Activated T-helper 2 cell treated with anti-CD3 and anti-CD28 coated beads, Interferon-gamma antibody, Interleukin-2, Interleukin-4, amounts not matched to agents 10 μg/mL and 5 μg/mL and 100 μg/mL, durations not matched to agents 14 hours and 24 hours and 36 hours (primary cell): Measurements from ENCODE around the gene UTS2B. TPM values are rescaled to one million over a fixed set of nuclear protein-coding genes. Genes with fewer than 3 reads are reported as not detected.

Experiments used
- DNase-seq: peaks from one replicate; pipeline ENCODE4 v3.0.0; 2021; ENCODE audit warnings: low spot score
- H3K27ac Mint-ChIP-seq: one replicate; pipeline ENCODE4 v1.8.0; 2021; ENCODE audit warnings: mixed read lengths
- H3K27me3 Mint-ChIP-seq: one replicate; pipeline ENCODE4 v1.8.0; 2021; ENCODE audit warnings: low read depth, mixed read lengths
- H3K36me3 Mint-ChIP-seq: one replicate; pipeline ENCODE4 v1.8.0; 2021; ENCODE audit warnings: low read depth, mixed read lengths
- H3K4me1 Mint-ChIP-seq: one replicate; pipeline ENCODE4 v1.8.0; 2021; ENCODE audit warnings: low read depth, mixed read lengths
- H3K4me3 Mint-ChIP-seq: one replicate; pipeline ENCODE4 v1.8.0; 2021; ENCODE audit warnings: low read depth, mild to moderate bottlenecking, moderate library complexity, mixed read lengths
- H3K9me3 Mint-ChIP-seq: one replicate; pipeline ENCODE4 v1.8.0; 2021; ENCODE audit warnings: mixed read lengths
- intact Hi-C: fragments of 100-400 bp; cut with micrococcal nuclease; formaldehyde crosslinking; loops from one replicate; pipeline ENCODE4 v1.15.1; 2023
- total RNA-seq: library from RNA; stranded (reverse); gene quantifications from 2 replicates; pipeline ENCODE4 v1.2.3, GENCODE V29; 2022

UTS2B gene
- total RNA-seq, 1 donor from 2014 or later: 0.37 TPM

GRCh38 chr3:191328962-191329653 lies 1.2 kb downstream of the UTS2B start, which contains the start of gene CCDC50:
TSS of gene CCDC50 (plus strand) at chr3:191329394. CDS start at chr3:191329675, 281 bp downstream.
- intact Hi-C loops: loop anchor here (1.0 kb wide), 1 partner anchor 8 kb away; no protein-coding TSS in a partner anchor
- Mint-ChIP-seq H3K36me3 (peaks cover 3% of the 10 kb centered on the region), H3K27me3 (peaks cover 15% of the 10 kb centered on the region), H3K27ac (peak within 1 kb of the TSS; percentile 80), H3K4me3 (peak within 1 kb of the TSS; percentile 82), H3K9me3 (no peaks in the 10 kb centered on the region), H3K4me1 (peaks cover 31% of the 10 kb centered on the region)
- DNase-seq: peak; percentile 48

GRCh38 chr3:191328383-191328961 lies 1.9 kb downstream of the UTS2B start:
- no peaks in the 10 kb centered on the region for H3K9me3 Mint-ChIP-seq
- peaks cover 28% of the 10 kb centered on the region for H3K4me1 Mint-ChIP-seq
- H3K27ac Mint-ChIP-seq: peak overlapping the region; percentile 80
- DNase-seq: no peak
- intact Hi-C loops: no loop called here
- H3K27me3 Mint-ChIP-seq: peaks cover 15% of the 10 kb centered on the region
- H3K36me3 Mint-ChIP-seq: peaks cover 3% of the 10 kb centered on the region
- H3K4me3 Mint-ChIP-seq: peak overlapping the region; percentile 63

GRCh38 chr3:191327526-191327925 lies 2.8 kb downstream of the UTS2B start:
- no peak for DNase-seq
- Mint-ChIP-seq H3K27me3 (peaks cover 11% of the 10 kb centered on the region), H3K27ac (no peak overlapping the region), H3K4me3 (no peak overlapping the region), H3K4me1 (peaks cover 23% of the 10 kb centered on the region), H3K9me3 (no peaks in the 10 kb centered on the region), H3K36me3 (peaks cover 3% of the 10 kb centered on the region)
- intact Hi-C loops: no loop called here

- Mint-ChIP-seq H3K4me3 (no peak overlapping the region), H3K27ac (no peak overlapping the region), H3K27me3 (peaks cover 17% of the 10 kb centered on the region), H3K36me3 (no peaks in the 10 kb centered on the region), H3K4me1 (peaks cover 8% of the 10 kb centered on the region), H3K9me3 (no peaks in the 10 kb centered on the region)
- intact Hi-C loops: no loop called here
- no peak for DNase-seq
These were observed 5.4 kb downstream of the UTS2B start for GRCh38 chr3:191324936-191325335.

GRCh38 chr3:191321019-191321767 lies 9.1 kb downstream of the UTS2B start:
- no peak for DNase-seq
- H3K4me1 Mint-ChIP-seq: no peaks in the 10 kb centered on the region
- H3K9me3 Mint-ChIP-seq: no peaks in the 10 kb centered on the region
- no peaks in the 10 kb centered on the region for H3K36me3 Mint-ChIP-seq
- H3K27me3 Mint-ChIP-seq: peaks cover 9% of the 10 kb centered on the region
- H3K4me3 Mint-ChIP-seq: no peak overlapping the region
- intact Hi-C loops: no loop called here
- H3K27ac Mint-ChIP-seq: no peak overlapping the region

GRCh38 chr3:191320316-191320715 lies 10.0 kb downstream of the UTS2B start:
- DNase-seq: no peak
- Mint-ChIP-seq H3K27ac (no peak overlapping the region), H3K36me3 (no peaks in the 10 kb centered on the region), H3K4me3 (no peak overlapping the region), H3K9me3 (no peaks in the 10 kb centered on the region), H3K4me1 (no peaks in the 10 kb centered on the region), H3K27me3 (peaks cover 9% of the 10 kb centered on the region)
- intact Hi-C loops: no loop called here

GRCh38 chr3:191316876-191317603 lies 13.3 kb downstream of the UTS2B start:
- H3K4me1 Mint-ChIP-seq: no peaks in the 10 kb centered on the region
- no peak overlapping the region for H3K27ac Mint-ChIP-seq
- no peaks in the 10 kb centered on the region for H3K9me3 Mint-ChIP-seq
- peaks cover 6% of the 10 kb centered on the region for H3K27me3 Mint-ChIP-seq
- H3K4me3 Mint-ChIP-seq: no peak overlapping the region
- intact Hi-C loops: no loop called here
- H3K36me3 Mint-ChIP-seq: no peaks in the 10 kb centered on the region
- no peak for DNase-seq

- H3K27me3 Mint-ChIP-seq: no peaks in the 10 kb centered on the region
- no peaks in the 10 kb centered on the region for H3K36me3 Mint-ChIP-seq
- H3K9me3 Mint-ChIP-seq: no peaks in the 10 kb centered on the region
- H3K4me3 Mint-ChIP-seq: no peak overlapping the region
- no peak overlapping the region for H3K27ac Mint-ChIP-seq
- no peak for DNase-seq
- H3K4me1 Mint-ChIP-seq: no peaks in the 10 kb centered on the region
- intact Hi-C loops: no loop called here
These were observed 16.1 kb downstream of the UTS2B start for GRCh38 chr3:191314109-191314728.

- Mint-ChIP-seq H3K4me1 (no peaks in the 10 kb centered on the region), H3K27ac (no peak overlapping the region), H3K4me3 (no peak overlapping the region), H3K36me3 (no peaks in the 10 kb centered on the region), H3K9me3 (no peaks in the 10 kb centered on the region), H3K27me3 (no peaks in the 10 kb centered on the region)
- intact Hi-C loops: no loop called here
- DNase-seq: no peak
These were observed 17.0 kb downstream of the UTS2B start for GRCh38 chr3:191313296-191313695.

GRCh38 chr3:191307341-191307740 lies 23.0 kb downstream of the UTS2B start:
- Mint-ChIP-seq H3K27ac (no peak overlapping the region), H3K4me3 (no peak overlapping the region), H3K4me1 (no peaks in the 10 kb centered on the region), H3K9me3 (no peaks in the 10 kb centered on the region), H3K36me3 (no peaks in the 10 kb centered on the region), H3K27me3 (no peaks in the 10 kb centered on the region)
- DNase-seq: no peak
- intact Hi-C loops: no loop called here

GRCh38 chr3:191306428-191306827 lies 23.9 kb downstream of the UTS2B start:
- intact Hi-C loops: no loop called here
- DNase-seq: no peak
- Mint-ChIP-seq H3K4me1 (no peaks in the 10 kb centered on the region), H3K27ac (no peak overlapping the region), H3K4me3 (no peak overlapping the region), H3K36me3 (no peaks in the 10 kb centered on the region), H3K27me3 (no peaks in the 10 kb centered on the region), H3K9me3 (no peaks in the 10 kb centered on the region)

- no peaks in the 10 kb centered on the region for H3K27me3 Mint-ChIP-seq
- no peaks in the 10 kb centered on the region for H3K4me1 Mint-ChIP-seq
- no peak overlapping the region for H3K27ac Mint-ChIP-seq
- no peaks in the 10 kb centered on the region for H3K36me3 Mint-ChIP-seq
- no peak for DNase-seq
- intact Hi-C loops: no loop called here
- H3K9me3 Mint-ChIP-seq: no peaks in the 10 kb centered on the region
- no peak overlapping the region for H3K4me3 Mint-ChIP-seq
These were observed 26.7 kb downstream of the UTS2B start for GRCh38 chr3:191303596-191303995.
